ENCODE measurements around the gene KIZ.
"Not testable (repeated sequence)": the region's sequence is repeated elsewhere in the genome, so short reads cannot be mapped to it uniquely, and the experiment has no call there.

KIZ gene

DNA sequence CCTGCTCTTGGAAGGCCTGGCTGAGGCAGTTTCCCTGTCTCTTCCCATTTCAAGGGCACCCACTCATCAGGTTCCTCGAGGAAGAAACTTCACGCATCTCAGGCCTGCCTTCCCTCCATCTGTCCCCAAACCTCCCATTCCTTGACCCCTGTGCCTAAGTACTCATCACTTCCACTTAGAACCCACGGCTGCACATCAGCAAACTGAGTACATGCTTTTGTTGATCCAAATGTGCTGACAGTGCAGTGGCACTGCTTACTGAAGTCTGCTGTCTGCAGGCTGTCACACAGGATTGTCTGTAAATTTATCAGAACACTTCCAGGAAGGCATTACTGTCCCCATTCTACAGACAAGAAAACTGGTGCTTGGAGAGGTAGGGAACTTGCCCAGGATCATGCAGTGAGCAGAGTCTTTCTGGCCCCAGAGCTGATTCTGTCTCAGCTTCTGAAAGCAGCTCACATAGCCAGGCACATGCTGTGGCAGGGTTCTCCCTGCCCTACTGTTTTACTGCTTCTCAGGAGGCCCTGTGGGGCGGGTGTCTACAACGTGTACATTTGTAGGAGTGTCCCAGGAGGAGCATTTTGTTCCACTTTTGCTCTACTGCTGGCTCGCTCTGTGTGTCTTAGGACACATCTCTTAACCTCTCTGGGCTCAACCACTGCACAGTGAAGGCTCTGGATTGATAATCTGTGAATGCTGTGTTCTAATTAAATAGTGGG lies 113.1 kb downstream of the KIZ start:
- Histone ChIP-seq H3K9me3 (ENCODE audit: control insufficient read depth, low read length) (no peaks in the 10 kb centered on the region), H3K27me3 (ENCODE audit: control insufficient read depth, insufficient read depth, low read length) (no peaks in the 10 kb centered on the region), H3K4me1 (ENCODE audit: control insufficient read depth, insufficient read depth, low read length) (no peaks in the 10 kb centered on the region), H3K36me3 (ENCODE audit: control insufficient read depth, insufficient read depth, low read length) (no peaks in the 10 kb centered on the region), H3K9ac (ENCODE audit: low read length) (no peak overlapping the region), H3K4me3 (ENCODE audit: low read length) (no peak overlapping the region)

DNA sequence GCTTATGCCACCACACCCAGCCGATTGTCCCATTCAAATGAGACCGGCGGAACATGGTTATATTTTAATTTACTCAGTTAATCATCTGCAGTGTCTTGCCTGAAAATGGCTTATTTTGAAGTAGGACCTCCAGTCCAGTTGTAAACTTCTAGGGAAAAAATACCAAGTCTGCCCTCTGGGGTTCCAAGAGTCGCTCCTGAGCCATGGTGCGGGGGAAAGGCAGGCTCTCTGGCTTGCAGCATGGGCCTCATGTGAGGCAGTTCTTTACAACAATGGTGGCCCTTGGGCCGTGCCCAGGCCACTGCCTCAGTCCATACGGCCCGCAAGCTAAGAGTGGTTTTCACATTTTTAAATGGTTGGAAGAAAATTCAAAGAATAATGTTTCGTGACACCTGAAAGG lies 114.5 kb downstream of the KIZ start:
- Histone ChIP-seq H3K9ac (ENCODE audit: low read length) (no peak overlapping the region), H3K27me3 (ENCODE audit: control insufficient read depth, insufficient read depth, low read length) (no peaks in the 10 kb centered on the region), H3K4me1 (ENCODE audit: control insufficient read depth, insufficient read depth, low read length) (no peaks in the 10 kb centered on the region), H3K36me3 (ENCODE audit: control insufficient read depth, insufficient read depth, low read length) (no peaks in the 10 kb centered on the region), H3K9me3 (ENCODE audit: control insufficient read depth, low read length) (no peaks in the 10 kb centered on the region), H3K4me3 (ENCODE audit: low read length) (no peak overlapping the region)

DNA sequence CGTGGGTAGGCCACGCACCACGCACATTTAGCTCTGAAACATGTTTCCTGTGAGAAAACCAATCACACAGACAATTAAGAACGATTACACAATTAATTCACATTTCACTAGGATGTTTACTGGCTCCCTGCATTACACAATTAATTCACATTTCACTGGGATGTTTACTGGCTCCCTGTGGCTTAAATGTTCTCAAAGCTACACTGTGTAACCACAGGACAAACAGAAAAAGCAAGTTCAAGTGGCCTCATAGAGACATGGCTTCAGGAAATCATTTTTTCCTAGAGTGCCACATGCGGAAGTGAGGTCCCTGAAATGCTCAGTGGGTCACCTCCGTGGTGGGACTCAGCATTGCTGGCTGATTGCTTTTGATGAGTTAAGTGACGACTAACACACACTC lies 115.5 kb downstream of the KIZ start:
- H3K4me1 ChIP-seq (ENCODE audit: control insufficient read depth, insufficient read depth, low read length) = no peaks in the 10 kb centered on the region
- H3K4me3 ChIP-seq (ENCODE audit: low read length) = no peak overlapping the region
- H3K27me3 ChIP-seq (ENCODE audit: control insufficient read depth, insufficient read depth, low read length) = no peaks in the 10 kb centered on the region
- no peaks in the 10 kb centered on the region for H3K9me3 ChIP-seq (ENCODE audit: control insufficient read depth, low read length)
- H3K9ac ChIP-seq (ENCODE audit: low read length) = no peak overlapping the region
- H3K36me3 ChIP-seq (ENCODE audit: control insufficient read depth, insufficient read depth, low read length) = no peaks in the 10 kb centered on the region

DNA sequence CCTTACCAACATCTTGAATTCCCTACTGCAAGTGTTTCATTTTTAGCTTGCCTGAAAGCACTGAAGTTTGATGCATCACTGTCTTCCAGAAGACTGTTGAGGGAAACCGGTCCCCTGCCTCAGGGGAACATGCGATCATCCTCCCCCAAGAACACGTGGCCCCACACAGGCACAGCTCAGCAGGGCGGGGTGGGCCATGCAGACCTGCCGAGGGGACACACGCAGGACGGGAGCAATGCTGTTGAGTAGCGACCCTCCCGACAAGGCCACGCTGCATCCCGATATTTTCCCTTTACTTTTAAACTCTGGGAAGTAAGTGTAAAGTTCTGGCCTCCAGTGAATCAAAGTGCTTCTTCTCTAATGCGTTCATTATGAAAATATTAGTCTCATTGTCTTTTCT lies 117.9 kb downstream of the KIZ start:
- no peaks in the 10 kb centered on the region for H3K36me3 ChIP-seq (ENCODE audit: control insufficient read depth, insufficient read depth, low read length)
- H3K4me1 ChIP-seq (ENCODE audit: control insufficient read depth, insufficient read depth, low read length) = no peaks in the 10 kb centered on the region
- H3K4me3 ChIP-seq (ENCODE audit: low read length) = no peak overlapping the region
- no peaks in the 10 kb centered on the region for H3K9me3 ChIP-seq (ENCODE audit: control insufficient read depth, low read length)
- no peaks in the 10 kb centered on the region for H3K27me3 ChIP-seq (ENCODE audit: control insufficient read depth, insufficient read depth, low read length)
- no peak overlapping the region for H3K9ac ChIP-seq (ENCODE audit: low read length)

DNA sequence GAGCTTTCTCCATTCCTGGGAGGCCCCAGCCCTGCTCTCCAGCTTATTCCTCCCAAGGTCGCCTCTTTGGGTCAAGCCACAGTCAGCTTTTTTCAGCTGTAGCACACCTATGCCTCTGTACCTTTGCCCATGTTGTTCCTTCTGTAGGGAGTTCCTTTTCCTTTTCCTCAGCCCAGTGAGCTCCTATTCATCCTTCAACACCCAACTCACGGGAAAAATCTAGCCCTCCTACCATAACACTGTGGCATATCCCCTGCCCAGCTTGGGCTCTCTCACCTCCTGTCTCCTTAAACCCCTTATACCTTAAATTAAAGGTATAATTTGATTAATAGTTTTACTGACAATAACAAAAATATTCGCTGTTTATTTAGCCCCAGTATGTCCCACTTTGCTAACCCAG lies 118.9 kb downstream of the KIZ start:
- Histone ChIP-seq H3K9me3 (ENCODE audit: control insufficient read depth, low read length) (no peaks in the 10 kb centered on the region), H3K4me3 (ENCODE audit: low read length) (no peak overlapping the region), H3K9ac (ENCODE audit: low read length) (no peak overlapping the region), H3K36me3 (ENCODE audit: control insufficient read depth, insufficient read depth, low read length) (no peaks in the 10 kb centered on the region), H3K27me3 (ENCODE audit: control insufficient read depth, insufficient read depth, low read length) (no peaks in the 10 kb centered on the region), H3K4me1 (ENCODE audit: control insufficient read depth, insufficient read depth, low read length) (no peaks in the 10 kb centered on the region)

DNA sequence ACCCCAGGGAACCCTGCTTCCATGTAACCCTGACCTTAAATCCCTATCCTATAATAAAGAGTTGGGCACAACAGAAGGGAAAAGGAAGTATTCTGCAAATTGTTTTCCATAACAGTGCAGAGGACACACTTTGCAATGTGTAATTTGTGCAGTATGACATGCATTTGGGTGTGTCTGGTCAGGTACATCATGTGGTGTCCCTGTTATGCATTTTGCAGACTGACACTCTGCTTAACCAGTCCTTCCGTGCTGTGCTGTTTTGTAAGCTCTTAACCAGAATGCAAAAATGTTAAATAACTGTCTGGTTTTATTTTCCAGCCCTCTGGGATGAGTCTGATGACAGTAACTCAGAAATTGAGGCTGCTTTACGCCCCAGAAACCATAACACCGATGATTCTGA lies 120.3 kb downstream of the KIZ start:
- Histone ChIP-seq H3K4me3 (ENCODE audit: low read length) (no peak overlapping the region), H3K9me3 (ENCODE audit: control insufficient read depth, low read length) (no peaks in the 10 kb centered on the region), H3K36me3 (ENCODE audit: control insufficient read depth, insufficient read depth, low read length) (no peaks in the 10 kb centered on the region), H3K9ac (ENCODE audit: low read length) (no peak overlapping the region), H3K4me1 (ENCODE audit: control insufficient read depth, insufficient read depth, low read length) (no peaks in the 10 kb centered on the region), H3K27me3 (ENCODE audit: control insufficient read depth, insufficient read depth, low read length) (no peaks in the 10 kb centered on the region)

DNA sequence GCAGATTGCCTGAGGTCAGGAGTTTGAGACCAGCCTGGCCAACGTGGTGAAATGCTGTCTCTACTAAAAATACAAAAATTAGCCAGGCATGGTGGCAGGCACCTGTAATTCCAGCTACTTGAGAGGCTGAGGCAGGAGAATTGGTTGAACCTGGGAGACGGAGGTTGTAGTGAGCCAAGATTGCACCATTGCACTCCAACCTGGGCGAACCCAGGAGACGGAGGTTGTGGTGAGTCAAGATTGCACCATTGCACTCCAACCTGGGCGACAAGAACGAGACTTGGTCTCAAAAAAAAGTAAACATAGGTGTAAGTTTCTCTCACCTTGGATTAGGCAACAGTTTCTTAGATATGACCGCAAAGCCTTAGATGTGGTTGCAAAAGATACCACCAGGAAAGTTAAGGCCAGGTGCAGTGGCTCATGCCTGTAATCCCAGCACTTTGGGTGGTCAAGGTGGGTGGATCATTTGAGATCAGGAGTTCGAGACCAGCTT lies 121.8 kb downstream of the KIZ start:
- not testable (repeated sequence) for H3K4me3 ChIP-seq (ENCODE audit: low read length); H3K4me1 ChIP-seq (ENCODE audit: control insufficient read depth, insufficient read depth, low read length); H3K36me3 ChIP-seq (ENCODE audit: control insufficient read depth, insufficient read depth, low read length); H3K9ac ChIP-seq (ENCODE audit: low read length); H3K9me3 ChIP-seq (ENCODE audit: control insufficient read depth, low read length); H3K27me3 ChIP-seq (ENCODE audit: control insufficient read depth, insufficient read depth, low read length)

DNA sequence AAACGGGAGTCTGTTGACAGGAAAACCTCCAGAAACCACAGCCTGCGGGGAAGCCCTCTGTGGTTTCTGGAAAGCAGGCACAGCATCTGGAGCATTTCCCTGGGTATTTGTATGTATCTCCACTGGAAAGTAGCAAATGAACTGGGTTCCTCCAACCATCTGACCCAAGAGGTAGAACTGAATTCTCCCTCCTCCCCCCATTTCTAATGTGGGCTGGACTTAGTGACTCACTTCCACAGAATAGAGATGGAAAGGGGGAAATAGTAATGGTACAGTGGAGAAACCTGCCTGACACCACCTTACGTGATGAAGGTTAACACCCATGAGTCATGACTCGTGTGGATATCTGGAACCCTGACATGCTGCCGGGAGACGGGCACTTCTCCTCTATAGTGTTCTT lies 125.4 kb downstream of the KIZ start:
- Histone ChIP-seq H3K9me3 (ENCODE audit: control insufficient read depth, low read length) (no peaks in the 10 kb centered on the region), H3K27me3 (ENCODE audit: control insufficient read depth, insufficient read depth, low read length) (no peaks in the 10 kb centered on the region), H3K4me1 (ENCODE audit: control insufficient read depth, insufficient read depth, low read length) (no peaks in the 10 kb centered on the region), H3K36me3 (ENCODE audit: control insufficient read depth, insufficient read depth, low read length) (no peaks in the 10 kb centered on the region), H3K4me3 (ENCODE audit: low read length) (no peak overlapping the region), H3K9ac (ENCODE audit: low read length) (no peak overlapping the region)

DNA sequence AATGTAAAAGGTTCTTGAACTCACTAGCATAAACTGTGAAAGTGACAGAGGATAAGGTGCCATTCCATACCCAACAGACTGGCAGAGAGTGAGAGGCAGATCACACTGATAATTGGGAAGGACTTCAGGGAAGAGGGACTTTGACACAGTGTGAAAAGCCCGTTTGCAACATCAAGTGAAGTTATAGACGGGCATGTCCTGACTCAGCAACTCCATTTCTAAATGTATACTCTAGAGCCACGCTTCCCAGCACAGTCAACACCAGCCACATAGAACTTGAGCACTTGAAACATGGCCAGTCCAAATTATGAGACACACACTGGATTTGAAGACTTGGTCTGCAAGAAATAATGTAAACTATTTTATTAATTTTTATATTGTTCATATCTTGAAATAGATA lies 131.3 kb downstream of the KIZ start:
- H3K9me3 ChIP-seq (ENCODE audit: control insufficient read depth, low read length) = no peaks in the 10 kb centered on the region
- H3K4me1 ChIP-seq (ENCODE audit: control insufficient read depth, insufficient read depth, low read length) = no peaks in the 10 kb centered on the region

DNA sequence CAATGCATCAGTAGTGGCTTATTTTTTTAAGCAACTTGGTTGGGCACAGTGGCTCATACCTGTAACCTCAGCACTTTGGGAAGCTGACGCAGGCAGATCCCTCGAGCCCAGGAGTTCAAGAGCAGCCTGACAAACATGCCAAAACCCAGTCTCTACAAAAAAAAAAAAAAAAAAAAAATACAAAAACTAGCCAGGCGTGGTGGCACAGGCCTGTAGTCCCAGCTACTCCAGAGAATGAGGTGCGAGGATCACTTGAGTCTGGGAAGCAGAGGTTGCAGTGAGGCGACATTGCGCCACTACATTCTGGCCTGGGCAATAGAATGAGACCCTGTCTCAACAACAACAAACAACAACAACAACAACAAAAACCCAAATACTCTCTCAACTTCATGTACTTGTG lies 132.5 kb downstream of the KIZ start:
- no peaks in the 10 kb centered on the region for H3K27me3 ChIP-seq (ENCODE audit: control insufficient read depth, insufficient read depth, low read length)
- H3K9me3 ChIP-seq (ENCODE audit: control insufficient read depth, low read length) = no peaks in the 10 kb centered on the region
- no peak overlapping the region for H3K4me3 ChIP-seq (ENCODE audit: low read length)
- H3K4me1 ChIP-seq (ENCODE audit: control insufficient read depth, insufficient read depth, low read length) = no peaks in the 10 kb centered on the region
- no peaks in the 10 kb centered on the region for H3K36me3 ChIP-seq (ENCODE audit: control insufficient read depth, insufficient read depth, low read length)
- no peak overlapping the region for H3K9ac ChIP-seq (ENCODE audit: low read length)

More for the DNA sequence above, 131.3 kb downstream of the KIZ start:
- Histone ChIP-seq H3K4me3 (ENCODE audit: low read length) (no peak overlapping the region), H3K36me3 (ENCODE audit: control insufficient read depth, insufficient read depth, low read length) (no peaks in the 10 kb centered on the region), H3K9ac (ENCODE audit: low read length) (no peak overlapping the region), H3K27me3 (ENCODE audit: control insufficient read depth, insufficient read depth, low read length) (no peaks in the 10 kb centered on the region)

DNA sequence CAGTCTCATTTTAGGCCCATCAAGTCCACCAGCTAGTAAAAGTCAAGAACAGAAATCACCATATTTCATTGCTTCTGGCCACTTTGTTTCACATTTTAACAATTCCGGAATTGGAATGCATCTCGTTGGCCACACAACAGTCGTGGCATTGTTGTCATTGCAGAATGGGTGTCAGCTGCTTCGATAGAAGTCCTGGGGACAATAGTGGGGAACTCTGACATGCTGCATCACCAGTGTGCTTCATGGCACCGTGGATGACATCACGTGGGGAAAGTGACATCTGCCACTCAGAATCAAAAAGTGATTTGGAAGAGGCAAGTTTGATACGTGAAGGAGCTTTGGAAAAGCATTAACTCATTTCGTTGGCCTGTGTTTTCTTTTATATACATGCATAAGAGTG lies 133.5 kb downstream of the KIZ start:
- Histone ChIP-seq H3K4me1 (ENCODE audit: control insufficient read depth, insufficient read depth, low read length) (no peaks in the 10 kb centered on the region), H3K36me3 (ENCODE audit: control insufficient read depth, insufficient read depth, low read length) (no peaks in the 10 kb centered on the region)

DNA sequence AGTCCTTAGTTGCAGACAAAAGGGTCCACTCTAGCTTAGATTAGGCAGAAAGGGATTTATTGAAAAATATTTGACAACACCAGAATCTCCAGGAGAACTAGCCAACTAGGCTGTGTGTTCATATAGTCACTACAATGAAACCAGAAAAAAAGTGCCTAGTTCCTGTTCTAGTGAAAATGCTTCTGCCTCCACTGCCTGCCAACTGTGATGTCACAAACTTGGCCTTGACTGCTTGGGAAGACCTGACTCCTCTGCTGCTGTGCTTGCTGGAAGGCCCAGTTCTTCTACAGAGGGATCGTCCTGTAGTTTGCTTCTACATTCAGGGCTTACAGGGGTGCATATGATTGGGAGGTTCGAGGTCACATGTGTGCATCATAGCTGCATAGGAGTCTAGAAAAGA lies 136.9 kb downstream of the KIZ start:
- Histone ChIP-seq H3K27me3 (ENCODE audit: control insufficient read depth, insufficient read depth, low read length) (no peaks in the 10 kb centered on the region), H3K9ac (ENCODE audit: low read length) (no peak overlapping the region), H3K4me1 (ENCODE audit: control insufficient read depth, insufficient read depth, low read length) (no peaks in the 10 kb centered on the region), H3K4me3 (ENCODE audit: low read length) (no peak overlapping the region), H3K9me3 (ENCODE audit: control insufficient read depth, low read length) (no peaks in the 10 kb centered on the region), H3K36me3 (ENCODE audit: control insufficient read depth, insufficient read depth, low read length) (no peaks in the 10 kb centered on the region)

More for the DNA sequence above, 133.5 kb downstream of the KIZ start:
- Histone ChIP-seq H3K9ac (ENCODE audit: low read length) (no peak overlapping the region), H3K4me3 (ENCODE audit: low read length) (no peak overlapping the region), H3K9me3 (ENCODE audit: control insufficient read depth, low read length) (no peaks in the 10 kb centered on the region), H3K27me3 (ENCODE audit: control insufficient read depth, insufficient read depth, low read length) (no peaks in the 10 kb centered on the region)

All from mucosa of stomach (tissue), 1 donor.